Stimulated activated CD4-positive, alpha-beta T cell treated with anti-CD3 and anti-CD28 coated beads, Interleukin-1b, Interleukin-23, amount 100 ng/mL, for 4 hours (primary cell): Measurements from ENCODE around the gene TBCD.

ENCODE experiments used
- DNase-seq, 2 donors: peaks; one replicate each; pipeline ENCODE4 v3.0.0-alpha.2; 2020; ENCODE audit warnings: low read depth in 2 of 2

The TBCD gene

DNA sequence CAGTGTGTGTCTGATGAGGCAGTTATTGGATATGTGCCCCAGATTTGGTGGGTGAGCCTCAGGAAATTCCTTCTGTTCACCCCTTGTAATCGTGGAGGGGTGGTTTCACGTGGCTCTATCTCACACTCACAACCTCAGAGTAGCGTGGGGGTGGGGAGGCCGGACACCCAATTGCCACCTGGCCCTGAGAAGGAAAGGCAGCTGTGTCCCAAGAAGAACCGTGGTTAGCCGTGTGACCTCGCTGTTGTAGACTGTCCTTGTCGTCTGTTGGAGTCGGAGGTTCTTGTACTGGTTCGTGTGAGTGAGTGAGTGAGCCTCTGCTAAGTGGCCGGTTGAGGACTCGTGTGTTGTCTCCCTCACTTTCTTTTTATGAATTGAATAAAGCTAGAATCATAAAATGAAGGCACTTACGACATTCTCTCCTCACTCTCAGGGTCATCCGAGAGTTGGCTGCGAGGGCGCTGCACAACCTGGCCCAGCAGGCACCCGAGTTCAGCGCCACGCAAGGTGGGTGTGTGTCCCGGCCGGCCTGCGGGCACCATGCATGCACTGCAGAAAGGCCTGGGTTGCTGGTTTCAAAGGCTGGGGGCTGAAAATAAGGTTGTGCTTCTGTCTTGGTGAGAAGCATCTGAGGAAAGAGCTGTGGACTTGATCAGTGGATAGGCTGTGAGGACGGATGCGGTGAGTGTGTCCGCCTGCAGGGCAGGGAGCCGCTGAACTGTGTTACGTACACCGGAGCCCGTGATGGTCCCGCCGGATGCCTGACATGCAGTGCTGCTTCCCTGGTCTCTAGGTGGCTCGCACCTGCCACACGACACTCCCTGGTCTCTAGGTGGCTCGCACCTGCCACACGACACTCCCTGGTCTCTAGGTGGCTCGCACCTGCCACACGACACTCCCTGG, 151.4 kb downstream of the TBCD start:
- no peak for DNase-seq

DNA sequence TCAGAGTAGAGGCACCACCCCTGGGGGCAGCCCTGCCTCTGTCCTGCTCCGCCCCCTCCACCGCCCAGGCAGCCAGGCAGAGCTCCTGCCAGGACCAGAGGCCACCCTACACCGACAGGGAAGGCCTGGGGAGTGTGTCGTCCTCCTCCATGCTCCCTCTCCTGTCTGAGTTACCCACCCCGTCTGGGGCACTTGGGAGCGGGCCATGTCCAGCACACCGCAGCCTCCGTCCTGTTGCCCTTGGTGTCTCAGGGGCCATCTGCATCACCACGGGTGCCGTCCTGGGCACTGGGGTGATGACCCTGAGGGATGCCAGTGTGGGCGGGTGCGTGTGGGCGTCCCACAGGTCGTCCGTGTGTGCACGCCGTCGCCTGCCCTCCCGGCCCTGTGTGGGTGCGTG, 153.3 kb downstream of the TBCD start:
- DNase-seq: no peak

DNA sequence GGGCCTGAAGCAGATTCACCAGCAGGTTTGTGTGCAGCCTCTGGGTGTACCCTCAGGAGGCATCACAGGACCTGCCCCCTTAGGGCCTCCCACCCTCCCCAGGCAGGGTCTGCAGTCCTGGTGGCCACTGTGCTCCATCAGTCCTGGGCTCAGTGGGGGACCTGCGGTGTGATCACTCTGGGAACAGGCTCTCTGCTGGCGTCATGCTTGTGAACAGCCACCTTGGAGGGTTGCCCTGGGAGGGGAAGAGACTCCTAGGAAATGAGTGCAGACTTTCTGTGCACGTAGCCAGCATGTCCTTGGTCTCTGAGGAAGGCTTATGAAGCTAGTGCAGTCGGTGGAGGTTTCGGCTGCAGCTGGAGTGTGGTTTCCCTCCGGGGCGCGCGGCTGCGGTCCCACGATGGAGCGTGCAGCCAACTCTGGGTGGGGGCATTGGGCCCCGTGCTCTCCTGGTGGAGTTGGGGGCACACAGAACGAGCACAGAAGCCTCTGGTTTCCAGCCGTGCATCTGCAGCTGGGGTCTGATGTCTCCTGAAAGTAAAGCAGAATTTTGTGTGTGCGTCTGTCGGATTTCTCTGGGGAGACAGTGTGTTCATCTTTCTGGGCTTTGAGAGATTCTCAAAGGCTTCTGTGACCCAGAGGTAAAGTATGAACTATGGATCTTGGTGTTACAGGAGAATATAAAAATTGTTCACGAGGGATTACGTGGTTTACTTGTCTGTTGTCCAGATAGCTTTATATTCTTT, 156.1 kb downstream of the TBCD start:
- DNase-seq: no peak

DNA sequence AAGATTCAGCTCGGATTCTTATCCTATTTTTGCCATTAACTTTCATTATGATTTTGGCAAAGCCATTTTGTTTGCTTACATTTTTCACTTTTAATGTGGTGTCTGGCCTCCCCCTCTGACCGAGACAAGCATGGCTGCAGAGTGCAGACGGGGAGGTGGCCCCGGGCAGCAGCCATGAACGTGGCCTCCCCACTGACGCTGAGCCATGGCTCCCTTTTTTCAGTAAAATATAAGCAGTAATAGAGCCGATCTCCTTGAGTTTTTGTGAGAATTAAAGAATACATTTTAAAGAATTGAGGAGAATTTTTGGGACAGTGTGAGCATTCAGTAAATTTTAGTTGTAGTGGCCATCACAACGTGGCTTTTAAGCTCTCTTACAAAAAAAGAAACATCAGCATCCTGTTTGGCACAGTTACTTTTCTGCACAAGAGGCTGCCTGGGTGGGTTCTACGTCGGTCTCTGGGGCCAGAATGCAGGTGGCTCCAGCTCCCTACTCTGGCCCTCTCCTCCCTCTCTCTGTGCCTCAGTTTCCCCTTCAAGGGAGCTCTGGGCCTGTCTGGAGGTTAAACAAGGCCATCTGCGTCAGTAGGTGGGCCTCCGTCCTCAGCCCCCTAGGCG, 156.8 kb downstream of the TBCD start:
- no peak for DNase-seq

DNA sequence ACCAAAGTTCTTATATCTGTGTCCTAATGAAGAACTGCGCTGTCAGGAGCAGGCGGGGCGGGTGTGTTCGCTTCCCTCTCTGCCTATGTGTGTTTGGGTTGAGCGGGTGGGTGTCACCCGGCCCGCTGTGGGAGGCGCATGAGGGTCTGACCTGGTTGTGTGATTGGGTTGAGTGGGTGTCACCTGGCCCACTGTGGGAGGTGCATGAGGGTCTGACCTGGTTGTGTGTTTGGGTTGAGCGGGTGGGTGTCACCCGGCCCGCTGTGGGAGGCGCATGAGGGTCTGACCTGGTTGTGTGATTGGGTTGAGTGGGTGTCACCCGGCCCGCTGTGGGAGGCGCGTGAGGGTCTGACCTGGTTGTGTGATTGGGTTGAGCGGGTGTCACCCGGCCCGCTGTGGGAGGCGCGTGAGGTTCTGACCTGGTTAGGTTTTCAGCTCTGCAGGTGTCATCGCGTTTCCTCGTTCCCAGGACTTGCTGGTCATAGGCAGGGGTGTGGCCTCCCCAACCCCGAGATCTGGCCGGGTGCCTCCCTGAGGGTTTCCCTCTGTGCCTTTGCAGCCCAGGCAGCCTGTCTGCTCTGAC, 157.5 kb downstream of the TBCD start:
- no peak for DNase-seq

DNA sequence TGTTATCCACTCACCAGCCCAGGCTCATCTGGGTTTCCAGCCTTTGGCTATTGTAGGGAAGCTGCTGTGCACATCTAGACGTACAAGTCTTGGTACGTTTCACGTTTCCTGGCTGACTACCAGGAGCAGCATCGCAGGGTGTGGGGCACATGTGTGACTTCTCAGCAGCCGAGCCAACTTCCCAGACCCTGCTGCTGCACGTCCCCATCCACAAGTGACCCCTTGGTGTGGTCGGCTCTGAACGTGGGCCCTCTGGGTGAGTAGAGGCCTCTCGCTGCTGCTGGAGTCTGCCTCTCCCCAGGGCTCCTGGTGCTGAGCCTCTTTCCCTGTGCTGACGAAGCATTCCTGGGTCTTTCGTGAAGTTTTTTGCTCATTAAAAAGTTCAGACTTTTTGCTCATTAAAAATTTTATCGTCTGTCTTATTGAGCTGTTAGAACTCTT, 158.2 kb downstream of the TBCD start:
- DNase-seq: no peak

DNA sequence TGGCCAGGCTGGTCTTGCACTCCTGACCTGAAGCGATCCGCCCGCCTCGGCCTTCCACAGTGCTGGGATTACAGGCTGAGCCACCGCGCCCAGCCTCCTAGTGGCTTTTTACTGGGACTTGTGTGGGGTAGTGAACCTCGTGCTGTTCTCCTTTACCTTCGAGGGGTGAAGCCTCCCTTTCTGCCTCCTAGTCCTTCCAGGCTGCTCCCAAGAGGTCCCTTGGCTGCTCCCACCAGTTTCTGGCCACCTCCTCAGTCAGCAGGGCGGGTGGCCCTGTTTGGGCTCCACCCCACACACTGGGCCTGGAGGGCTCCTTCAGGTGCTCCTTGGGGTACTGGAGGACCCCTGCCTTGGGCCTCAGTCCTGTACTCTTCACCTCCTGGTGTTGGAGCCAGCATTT, 158.9 kb downstream of the TBCD start:
- DNase-seq: no peak

DNA sequence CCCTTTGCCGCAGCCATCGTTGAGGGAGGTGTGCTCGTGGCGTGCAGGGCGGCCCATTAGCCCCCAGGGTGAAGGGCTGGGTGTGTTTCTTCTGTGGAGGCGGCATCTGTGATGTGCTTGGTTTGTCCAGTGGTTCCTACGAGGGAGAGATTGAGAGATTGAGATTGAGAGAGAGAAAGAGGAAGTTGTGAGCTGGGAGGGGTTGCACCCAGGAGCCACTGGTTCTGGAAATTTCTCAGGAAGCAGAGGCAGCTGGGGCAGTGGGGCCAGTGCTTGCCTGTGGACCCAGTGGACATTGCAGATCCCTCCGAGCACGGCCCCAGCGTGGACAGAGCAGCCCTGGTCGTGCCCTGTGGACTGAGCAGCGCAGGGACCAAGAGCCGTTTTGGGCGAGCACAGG, 160.0 kb downstream of the TBCD start:
- no peak for DNase-seq

DNA sequence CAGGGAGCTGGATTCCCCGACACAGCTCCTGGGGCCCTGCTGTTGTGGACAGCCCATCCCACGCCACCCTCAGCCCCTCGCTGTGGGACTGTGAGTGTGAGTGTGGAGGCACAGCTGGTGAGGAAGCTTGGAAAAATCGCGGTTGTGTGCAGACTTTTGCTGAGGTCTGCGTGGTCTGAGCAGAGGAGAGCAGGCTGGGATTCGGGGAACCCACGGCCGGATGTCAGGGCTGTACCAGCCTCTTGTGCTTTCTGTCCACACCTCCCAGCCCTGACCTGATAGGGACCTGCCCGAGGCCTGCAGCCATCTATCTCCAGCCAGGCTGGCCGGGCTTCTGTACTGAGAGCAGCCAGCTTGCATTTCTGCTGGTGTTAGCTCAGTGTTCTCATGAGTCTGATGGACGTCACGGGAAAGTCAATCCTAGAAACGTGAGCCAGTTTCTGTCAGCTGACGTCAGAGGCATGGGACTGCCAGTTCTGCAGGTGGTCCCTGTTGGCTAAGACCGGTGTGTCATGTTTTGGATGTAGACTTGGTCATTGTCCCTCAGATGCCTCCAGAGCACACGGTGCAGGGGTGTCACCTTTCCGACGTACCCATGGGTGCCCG, 160.7 kb downstream of the TBCD start:
- DNase-seq: no peak

DNA sequence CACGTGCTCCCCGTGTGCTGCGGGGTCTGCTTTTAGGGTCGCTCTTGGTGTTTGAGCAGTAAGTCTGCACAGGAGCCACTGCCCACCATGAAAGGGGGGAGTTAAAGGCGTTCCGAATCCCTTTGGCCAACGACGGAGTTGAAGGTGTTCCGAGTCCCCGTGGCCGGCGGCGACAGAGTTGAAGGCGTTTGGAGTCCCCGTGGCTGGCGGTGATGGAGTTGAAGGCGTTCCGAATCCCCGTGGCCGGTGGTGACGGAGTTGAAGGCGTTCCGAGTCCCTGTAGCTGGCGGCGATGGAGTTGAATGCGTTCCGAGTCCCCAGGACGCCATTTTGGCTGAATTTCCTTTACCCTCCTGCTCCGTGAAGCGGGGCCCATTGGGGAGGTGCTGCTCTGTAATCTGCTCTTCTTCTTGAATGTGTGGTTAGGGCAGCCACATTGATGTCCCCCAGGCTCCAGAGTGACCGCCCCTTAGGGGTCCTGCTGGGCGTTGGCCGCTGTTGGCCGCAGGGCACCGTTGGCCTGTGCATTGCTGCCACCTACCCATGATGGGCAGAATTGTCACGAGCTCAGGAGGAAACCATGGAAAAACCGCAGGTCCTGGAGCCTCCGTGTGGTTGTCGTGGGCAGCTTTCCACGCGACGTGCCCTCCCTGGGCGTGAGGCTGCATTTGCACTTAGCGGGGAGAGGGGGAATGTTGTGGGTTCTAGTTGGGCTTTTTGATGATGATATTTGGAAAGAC, 161.6 kb downstream of the TBCD start:
- DNase-seq: no peak

DNA sequence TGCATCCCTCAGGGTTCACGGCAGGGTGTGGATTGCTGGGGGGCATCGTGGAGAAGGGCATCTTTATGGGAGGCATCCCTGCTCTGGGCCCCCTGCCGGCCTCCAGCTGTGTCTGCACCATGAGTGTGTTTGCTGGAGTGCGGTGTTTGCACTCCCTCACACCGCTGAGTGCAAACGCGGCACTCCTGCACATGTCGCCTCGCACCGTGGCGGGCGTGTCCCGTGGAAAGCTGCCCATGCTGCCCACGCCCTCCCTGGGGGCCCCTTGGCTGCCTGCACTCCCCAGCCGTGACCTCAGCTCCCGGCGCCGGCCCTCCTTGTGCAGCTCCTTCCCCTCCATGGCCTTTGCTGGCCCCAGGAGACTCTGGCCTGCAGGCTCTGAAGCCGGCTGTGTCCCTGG, 162.5 kb downstream of the TBCD start:
- no peak for DNase-seq

DNA sequence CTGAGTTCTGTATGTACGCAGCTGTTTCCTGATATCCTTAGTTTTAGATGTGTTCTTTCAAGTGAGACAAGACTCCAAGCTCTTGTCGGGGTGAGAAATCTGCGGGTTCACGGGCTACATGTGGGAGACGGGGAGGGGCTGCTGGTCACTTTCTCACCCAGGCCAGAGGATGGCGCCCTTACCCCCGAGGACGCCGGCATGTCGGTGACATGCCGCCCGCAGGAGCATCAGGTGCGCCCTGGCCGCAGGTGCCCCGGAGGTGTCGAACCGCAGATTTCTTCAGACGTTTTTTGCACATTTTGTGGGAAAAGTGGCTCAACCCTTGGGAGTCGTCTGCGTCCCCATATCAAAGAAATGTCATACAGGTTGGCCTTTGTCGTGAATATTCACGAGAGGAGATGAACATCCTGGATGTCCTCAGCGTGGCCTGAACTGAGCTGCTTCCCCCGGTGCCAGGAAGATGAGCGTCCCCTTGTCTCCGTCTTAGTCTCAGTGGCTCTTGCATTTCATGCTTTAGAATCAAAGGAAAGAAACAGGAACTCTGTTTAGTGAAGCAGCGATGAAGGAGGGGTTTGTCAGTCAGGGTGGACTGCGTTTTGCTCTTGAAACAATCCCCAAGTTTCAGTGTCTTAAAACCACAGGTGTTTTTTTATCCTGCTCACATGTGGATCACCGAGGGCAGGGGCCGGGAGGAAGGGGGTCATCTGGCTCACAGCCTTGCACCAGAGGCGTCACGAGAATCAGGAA, 163.3 kb downstream of the TBCD start:
- DNase-seq: no peak

DNA sequence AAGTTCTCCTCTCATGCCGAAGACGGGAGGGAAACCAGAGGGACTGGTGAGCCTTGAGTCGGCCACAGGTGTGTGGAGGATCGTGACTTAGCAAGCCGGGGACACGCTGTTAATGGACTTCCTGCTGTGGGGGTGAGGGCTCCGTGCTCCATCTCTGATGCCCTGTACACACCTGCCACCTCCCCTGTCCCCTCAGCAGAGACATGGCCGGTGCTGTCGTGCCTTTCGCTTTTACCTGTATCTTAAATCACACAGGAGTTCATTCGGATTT, 163.8 kb downstream of the TBCD start:
- DNase-seq: no peak

DNA sequence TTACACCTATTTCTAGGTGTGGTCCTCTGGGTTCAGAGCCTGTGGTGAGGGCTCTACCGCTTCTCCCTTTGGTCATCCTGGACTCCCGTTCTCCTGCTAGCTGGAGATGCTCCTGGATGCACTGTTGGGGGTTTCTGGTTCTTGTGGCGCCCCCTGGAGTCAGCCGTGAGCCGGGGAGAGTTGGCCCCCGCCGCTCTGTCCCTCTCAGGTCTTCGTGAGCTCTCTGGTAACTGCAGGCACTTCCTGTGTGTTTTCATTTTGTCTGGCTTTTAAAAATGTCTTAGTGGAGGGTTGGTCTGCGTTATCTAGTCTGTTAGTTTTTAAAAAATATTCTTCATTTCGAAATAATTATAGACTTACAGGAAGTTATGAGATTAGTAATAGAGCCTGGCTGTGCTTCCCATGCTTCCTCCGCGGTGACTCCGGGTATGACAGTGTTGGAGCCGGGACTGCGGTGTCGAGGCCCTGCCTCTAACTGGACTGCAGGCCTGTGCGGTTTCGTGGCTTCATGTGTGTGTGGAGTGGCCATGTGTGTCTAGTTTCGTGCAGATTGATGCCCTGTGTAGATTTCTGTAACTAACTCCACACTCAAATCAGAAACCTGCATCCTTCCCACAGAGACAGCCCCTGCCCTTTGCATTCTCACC, 166.0 kb downstream of the TBCD start:
- DNase-seq: peak; percentile 12 to 17

DNA sequence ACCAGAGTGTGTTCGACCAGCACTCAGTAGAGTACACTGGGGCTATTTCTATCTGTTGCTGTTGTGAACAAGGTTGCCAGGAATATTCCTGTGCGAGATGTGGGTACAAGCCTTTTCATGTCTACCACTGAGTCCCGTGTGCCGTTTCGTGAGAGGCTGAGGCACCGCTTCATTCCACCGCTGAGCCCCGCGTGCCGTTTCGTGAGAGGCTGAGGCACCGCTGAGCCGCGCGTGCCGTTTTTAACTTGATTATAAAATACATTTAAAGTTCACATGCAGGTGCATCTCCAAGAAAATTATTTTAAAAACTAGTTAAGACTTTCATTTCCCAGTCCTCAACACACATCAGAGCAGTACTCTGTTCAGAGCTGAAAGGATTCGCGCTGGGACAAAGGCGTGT, 166.6 kb downstream of the TBCD start:
- DNase-seq: no peak

DNA sequence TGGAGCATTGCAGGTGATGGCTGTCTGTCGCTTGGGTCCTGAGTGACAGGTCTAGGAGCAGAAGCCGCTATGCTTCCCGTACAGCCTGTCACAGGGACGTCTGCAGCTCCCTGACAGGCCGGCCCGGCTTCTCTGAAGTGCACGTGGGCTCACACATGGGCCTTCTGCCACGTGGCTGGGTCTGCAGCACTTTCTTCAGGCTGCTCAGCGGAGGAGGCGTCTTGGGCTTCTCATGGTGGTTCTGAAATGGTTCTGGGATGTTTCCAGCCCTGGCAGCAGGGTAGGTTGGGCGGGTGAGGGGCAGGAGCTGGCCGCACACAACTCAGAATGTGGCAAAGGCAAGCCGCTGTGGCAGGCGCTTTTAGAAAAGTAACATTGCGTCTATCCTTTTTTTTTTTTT, 168.3 kb downstream of the TBCD start:
- no peak for DNase-seq

DNA sequence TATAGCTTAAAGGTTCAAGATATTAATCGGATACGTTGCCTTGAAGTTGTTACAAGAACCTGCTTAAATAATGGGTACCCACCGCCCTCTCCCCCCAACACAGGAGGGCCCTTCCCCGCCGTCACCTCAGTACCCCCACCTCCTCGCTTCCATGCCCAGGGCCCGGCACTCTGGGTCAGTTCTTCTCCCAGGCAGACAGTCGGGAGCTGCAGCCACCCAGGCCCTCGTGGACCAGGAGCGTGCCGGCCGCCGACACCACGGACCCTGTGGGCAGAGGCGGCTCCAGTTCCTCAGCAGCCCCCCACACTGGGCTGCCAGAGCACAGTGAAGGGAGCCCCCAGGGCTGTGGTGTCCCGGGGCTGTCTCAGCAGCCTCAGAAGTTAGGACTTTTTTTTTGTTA, 168.8 kb downstream of the TBCD start:
- no peak for DNase-seq

DNA sequence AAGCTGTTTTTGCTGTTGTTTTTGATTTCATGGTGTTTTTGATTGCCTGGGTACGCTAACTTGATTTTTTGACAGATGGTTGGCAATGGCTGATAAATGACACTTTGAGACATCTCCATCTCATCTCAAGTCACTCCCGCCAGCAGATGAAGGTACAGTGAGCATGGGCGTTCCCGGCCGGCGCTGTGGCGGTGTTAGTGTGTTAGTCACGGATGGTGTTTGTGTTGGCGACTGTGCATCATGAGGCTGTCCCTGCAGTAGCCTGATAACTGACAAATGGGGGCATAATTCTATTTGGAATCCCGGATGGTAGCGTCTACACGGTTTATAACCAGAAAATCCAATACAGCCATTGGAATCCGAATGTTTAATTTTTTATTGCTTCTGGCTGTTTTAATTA, 169.6 kb downstream of the TBCD start:
- DNase-seq: no peak

DNA sequence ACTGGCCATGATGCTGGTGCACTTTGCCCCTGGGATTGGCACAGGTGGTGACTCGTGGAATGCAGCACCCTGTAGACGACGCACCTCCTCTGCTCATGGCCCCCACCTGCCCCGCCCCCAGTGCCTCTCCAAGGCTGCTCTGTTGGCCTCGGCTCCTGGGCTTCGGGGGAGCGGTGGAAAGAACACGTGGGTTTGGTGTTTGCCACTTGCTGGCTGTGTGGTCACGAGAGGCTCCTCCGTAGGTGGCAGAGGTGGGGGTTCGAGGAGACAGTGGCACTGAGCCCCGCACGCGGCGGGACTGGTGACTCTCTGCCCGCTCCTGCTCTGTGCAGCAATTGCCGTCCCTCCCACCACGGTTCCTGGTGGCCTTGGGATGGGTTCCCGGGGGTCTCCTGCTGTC, 170.8 kb downstream of the TBCD start:
- no peak for DNase-seq
